GM12878 (cell line): Measurements from ENCODE around the gene FAN1. TPM values are rescaled to one million over a fixed set of nuclear protein-coding genes. Genes with fewer than 3 reads are reported as not detected.

Experiments
- ATAC-seq: fragments of 200-7000 bp; cut with Tn5 transposase; 3 replicates; pipeline ENCODE4 v1.9.1; 2020; ENCODE audit warnings: mild to moderate bottlenecking, moderate library complexity
- BruUV-seq: library from RNA; stranded (reverse); fragments of 400-500 nt; replicated peaks from 2 replicates; lab custom pipeline; 2021; lab: Mats Ljungman, UMichigan
- CTCF ChIA-PET: fragments of 300-600 bp; sonication (Branson Sonifier 250); formaldehyde crosslinking; extraction: SDS; loops from one replicate; lab custom pipeline; 2021; ENCODE audit warnings: inconsistent platforms; lab: Yijun Ruan, JAX
- POLR2A ChIA-PET: fragments of 350-600 bp; formaldehyde crosslinking; extraction: SDS; loops from one replicate; lab custom pipeline; 2021; ENCODE audit warnings: inconsistent platforms; lab: Charles Lee
- RAD21 ChIA-PET: fragments of 300-600 bp; sonication (Branson Sonifier 250); formaldehyde crosslinking; loops from one replicate; lab custom pipeline; 2023; ENCODE audit warnings: antibody characterized with exemption; ENCODE audit not compliant: unreplicated experiment; lab: Charles Lee
- SMC1A ChIA-PET: fragments of 300-600 bp; sonication (Branson Sonifier 250); formaldehyde crosslinking; loops from one replicate; lab custom pipeline; 2023; ENCODE audit not compliant: unreplicated experiment, uncharacterized antibody; lab: Charles Lee
- DNase-seq: peaks from one replicate; pipeline ENCODE4 v3.0.0-alpha.2; 2011; ENCODE audit warnings: low read depth, low spot score
- FAIRE-seq: peaks from 3 replicates; lab custom pipeline; 2011; peaks lifted over from hg19 to GRCh38; lab: Jason Lieb, UNC
- H2AFZ ChIP-seq: 2 replicates; pipeline ENCODE4 v1.6.0; 2011; ENCODE audit warnings: low read depth, low read length, control low read depth; ENCODE audit not compliant: control insufficient read depth
- H3K27ac ChIP-seq: 2 replicates; pipeline ENCODE4 v1.5.1; 2011; ENCODE audit warnings: control low read depth; ENCODE audit not compliant: control insufficient read depth, insufficient read depth
- H3K27me3 ChIP-seq, 2 experiments: replicated peaks in 1 of 2; 2 replicates each; pipeline versions ENCODE4 v1.6.0 to v1.6.1; 2011; ENCODE audit warnings: low read length in 1 of 2; ENCODE audit not compliant: control insufficient read depth in 2 of 2, insufficient read depth in 2 of 2
- H3K36me3 ChIP-seq, 2 experiments: 2 replicates each; pipeline ENCODE4 v1.5.1; 2011; ENCODE audit warnings: low read length in 1 of 2; ENCODE audit not compliant: control insufficient read depth in 2 of 2, insufficient read depth in 2 of 2
- H3K4me1 ChIP-seq: 2 replicates; pipeline ENCODE4 v1.6.1; 2011; ENCODE audit warnings: mild to moderate bottlenecking, low read length, moderate library complexity, mixed read lengths; ENCODE audit not compliant: control insufficient read depth, insufficient read depth
- H3K4me2 ChIP-seq: 2 replicates; pipeline ENCODE4 v1.6.0; 2011; ENCODE audit warnings: control low read depth; ENCODE audit not compliant: control insufficient read depth, insufficient read depth
- H3K4me3 ChIP-seq: fragments of 200-600 bp; sonication (generic); 2 replicates; pipeline ENCODE4 v1.5.1; 2016
- H3K79me2 ChIP-seq: 2 replicates; pipeline ENCODE4 v1.6.0; 2011; ENCODE audit warnings: low read length; ENCODE audit not compliant: control insufficient read depth, insufficient read depth
- H3K9ac ChIP-seq: 2 replicates; pipeline ENCODE4 v1.8.0; 2011; ENCODE audit warnings: low read length, control low read depth, mixed read lengths; ENCODE audit not compliant: control insufficient read depth, insufficient read depth
- H3K9me3 ChIP-seq: replicated peaks from 3 replicates; pipeline ENCODE4 v1.5.1; 2011; ENCODE audit warnings: mild to moderate bottlenecking, low read length; ENCODE audit not compliant: control insufficient read depth, insufficient read depth
- H4K20me1 ChIP-seq: 2 replicates; pipeline ENCODE4 v1.6.0; 2011; ENCODE audit not compliant: control insufficient read depth, insufficient read depth
- ASH2L ChIP-seq: fragments of 300-600, 200-600 bp; sonication (generic); IDR thresholded peaks from 2 replicates; pipeline ENCODE4 v1.6.1; 2017; ENCODE audit warnings: low read depth, mild to moderate bottlenecking, borderline replicate concordance
- BACH1 ChIP-seq: fragments of 450-650 bp; IDR thresholded peaks from 2 replicates; pipeline ENCODE4 v1.6.1; 2017; ENCODE audit warnings: mild to moderate bottlenecking, borderline replicate concordance
- EED ChIP-seq: sonication (generic); IDR thresholded peaks from 2 replicates; pipeline ENCODE4 v1.6.1; 2016; ENCODE audit warnings: antibody characterized with exemption, low read depth
- MEF2B ChIP-seq: fragments of 450-650 bp; IDR thresholded peaks from 2 replicates; pipeline ENCODE4 v1.6.1; 2018; ENCODE audit warnings: mild to moderate bottlenecking, moderate library complexity; ENCODE audit not compliant: partially characterized antibody, poor library complexity, severe bottlenecking
- POLR2AphosphoS5 ChIP-seq: IDR thresholded peaks from 2 replicates; pipeline ENCODE4 v1.6.1; 2011; ENCODE audit warnings: mild to moderate bottlenecking, low read length, inconsistent platforms
- RAD21 ChIP-seq: IDR thresholded peaks from 2 replicates; pipeline ENCODE4 v1.6.1; 2011; ENCODE audit warnings: mild to moderate bottlenecking, low read depth, low read length, moderate library complexity; ENCODE audit not compliant: insufficient read depth
- RB1 ChIP-seq: fragments of 450-650 bp; formaldehyde crosslinking; IDR thresholded peaks from 2 replicates; pipeline ENCODE4 v1.6.1; 2017; ENCODE audit warnings: mild to moderate bottlenecking, borderline replicate concordance
- RCOR1 ChIP-seq: conservative IDR thresholded peaks from 2 replicates; pipeline ENCODE4 v1.6.1; 2012; ENCODE audit warnings: low read depth, low read length, improper control_type of control experiment
- SREBF2 ChIP-seq: IDR thresholded peaks from 2 replicates; pipeline ENCODE4 v1.6.1; 2012; ENCODE audit warnings: mild to moderate bottlenecking, low read length
- SRF ChIP-seq, 2 experiments: IDR thresholded peaks; 2 replicates each; pipeline ENCODE4 v1.6.1; 2011; ENCODE audit warnings: low read depth in 2 of 2, low read length in 2 of 2, mild to moderate bottlenecking in 1 of 2, moderate library complexity in 1 of 2
- STAT1 ChIP-seq: fragments of 450-650 bp; conservative IDR thresholded peaks from 2 replicates; pipeline ENCODE4 v1.6.1; 2014; ENCODE audit warnings: antibody characterized with exemption, mild to moderate bottlenecking
- STAT3 ChIP-seq: IDR thresholded peaks from 2 replicates; pipeline ENCODE4 v1.6.1; 2011; ENCODE audit warnings: low read depth, low read length, improper control_type of control experiment
- TARDBP ChIP-seq: IDR thresholded peaks from 2 replicates; pipeline ENCODE4 v1.6.1; 2016; ENCODE audit warnings: borderline replicate concordance
- ZSCAN29 ChIP-seq: fragments of 450-650 bp; IDR thresholded peaks from 2 replicates; pipeline ENCODE4 v1.6.1; 2017; ENCODE audit warnings: mild to moderate bottlenecking, moderate library complexity
- ZZZ3 ChIP-seq: IDR thresholded peaks from 2 replicates; pipeline ENCODE4 v1.6.1; 2011; ENCODE audit warnings: low read depth; ENCODE audit not compliant: control insufficient read depth, insufficient read length
- WGBS: methylation state at CpG from one replicate; pipeline ENCODE4 v1.1.6; 2016; ENCODE audit warnings: low lambda C conversion rate; ENCODE audit not compliant: insufficient replicate concordance, insufficient coverage; ENCODE audit errors: missing lambda C conversion rate; 5-methylcytosine and 5-hydroxymethylcytosine counted together
- in situ Hi-C: fragments of 300-500 bp; cut with MboI; formaldehyde crosslinking; loops from 9 replicates; pipeline ENCODE4 v1.14.3; 2018; ENCODE audit warnings: mixed read lengths
- intact Hi-C: fragments of 100-400 bp; cut with micrococcal nuclease; formaldehyde crosslinking; loops from one replicate; pipeline ENCODE4 v1.14.2; 2022; ENCODE audit not compliant: unreplicated experiment
- polyA plus RNA-seq, 11 experiments: library from polyadenylated mRNA; depleted of rRNA in 4 of 11; unstranded in 6 of 11; stranded (reverse) in 5 of 11; fragments of >200 nt; fragmentation: Nextera tagmentation in 4 of 11; fragmentation: Illumina TruSeq in 1 of 11; extraction: Ambion mirVana in 4 of 11; extraction: Trizol in 1 of 11; gene quantifications; 1 replicate in 1 of 11; 2 replicates in 10 of 11; pipeline versions ENCODE4 v1.2.1 to v1.2.3, GENCODE V29; 2011 to 2016; ENCODE audit warnings: inconsistent platforms in 2 of 11, missing spikeins in 2 of 11, low read depth in 1 of 11
- total RNA-seq, 4 experiments: library from RNA; depleted of rRNA in 3 of 4; stranded (reverse); fragments of >200 nt in 3 of 4; fragmentation: Illumina TruSeq in 1 of 4; extraction: Trizol in 1 of 4; gene quantifications; 2 replicates each; pipeline versions ENCODE4 v1.2.1 to v1.2.3, GENCODE V29; 2013 to 2021
- TF ChIP-seq, protein P1 (sequence below): fragments of 150-350 bp; IDR thresholded peaks from 2 replicates; pipeline ENCODE4 v1.6.1; 2014; ENCODE audit warnings: mild to moderate bottlenecking, low read depth, low read length

FAN1 gene
- total and polyA plus RNA-seq, 10 of the 15 experiments (the other 5 are each of a cell fraction or from before 2014, with no cell fraction given), result 0.55 to 18.6 (median 12.6) TPM

GRCh38 chr15:30925686-30926085 is 22.0 kb downstream of the FAN1 start (continued):
- TF ChIP-seq ASH2L (no peak), RB1 (no peak), ZSCAN29 (no peak), RAD21 (no peak), POLR2AphosphoS5 (no peak), STAT1 (no peak), SRF (IDR thresholded peaks at IDR 0.05; ENCODE audit: low read depth in 2 of 2, low read length in 2 of 2) (no peak)
- TF ChIP-seq, protein P1, sequence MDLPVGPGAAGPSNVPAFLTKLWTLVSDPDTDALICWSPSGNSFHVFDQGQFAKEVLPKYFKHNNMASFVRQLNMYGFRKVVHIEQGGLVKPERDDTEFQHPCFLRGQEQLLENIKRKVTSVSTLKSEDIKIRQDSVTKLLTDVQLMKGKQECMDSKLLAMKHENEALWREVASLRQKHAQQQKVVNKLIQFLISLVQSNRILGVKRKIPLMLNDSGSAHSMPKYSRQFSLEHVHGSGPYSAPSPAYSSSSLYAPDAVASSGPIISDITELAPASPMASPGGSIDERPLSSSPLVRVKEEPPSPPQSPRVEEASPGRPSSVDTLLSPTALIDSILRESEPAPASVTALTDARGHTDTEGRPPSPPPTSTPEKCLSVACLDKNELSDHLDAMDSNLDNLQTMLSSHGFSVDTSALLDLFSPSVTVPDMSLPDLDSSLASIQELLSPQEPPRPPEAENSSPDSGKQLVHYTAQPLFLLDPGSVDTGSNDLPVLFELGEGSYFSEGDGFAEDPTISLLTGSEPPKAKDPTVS, result no peak
- TF ChIP-seq, all 136 proteins: peak for 0

DNA sequence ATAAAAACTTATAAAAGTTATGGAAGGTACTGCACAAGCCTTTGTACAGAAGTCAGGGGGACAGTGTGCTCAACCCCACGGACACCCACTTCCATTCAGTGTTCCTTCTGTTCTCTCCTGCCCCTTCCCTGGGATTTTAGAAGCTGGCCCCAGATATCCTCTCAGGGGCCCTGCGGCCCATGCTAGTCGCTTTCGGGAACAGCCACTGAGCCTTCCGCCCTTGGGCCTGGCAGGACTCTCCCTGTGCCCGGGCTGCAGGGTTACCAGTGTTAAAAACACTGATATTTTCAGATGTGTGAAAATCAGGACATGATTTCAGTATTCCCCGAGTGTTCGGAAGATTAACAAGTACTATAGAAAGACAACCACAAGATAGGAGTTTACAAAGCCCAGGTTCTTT is 22.4 kb downstream of the FAN1 start:
- H3K27me3 ChIP-seq, result no peaks in the 10 kb centered on the region
- no peak overlapping the region for H3K4me3 ChIP-seq
- no peak overlapping the region for H3K4me2 ChIP-seq
- H3K9me3 ChIP-seq, result no peaks in the 10 kb centered on the region
- ChIA-PET POLR2A (no interaction called here), CTCF (no interaction called here), RAD21 (no interaction called here), SMC1A (no interaction called here)
- no TSS peak for BruUV-seq
- WGBS, result 98% methylated on average over 8 of the region's 8 CpGs
- H3K36me3 ChIP-seq, result peaks cover 19 to 24% of the 10 kb centered on the region in 2 experiments
- H3K9ac ChIP-seq, result no peak overlapping the region
- no peaks in the 10 kb centered on the region for H3K79me2 ChIP-seq
- DNase-seq, result no peak
- no peak overlapping the region for H3K27ac ChIP-seq
- peaks cover 6% of the 10 kb centered on the region for H3K4me1 ChIP-seq
- in situ Hi-C loops, result no loop called here
- ATAC-seq, result no peak
- TF ChIP-seq SRF (IDR thresholded peaks at IDR 0.05; ENCODE audit: low read depth in 2 of 2, low read length in 2 of 2) (no peak), STAT1 (no peak), STAT3 (no peak), TARDBP (no peak), BACH1 (no peak), ZZZ3 (no peak), SREBF2 (no peak), MEF2B (no peak), EED (no peak), RCOR1 (no peak)
- H2AFZ ChIP-seq, result no peak overlapping the region
- intact Hi-C loops, result no loop called here
- H4K20me1 ChIP-seq, result no peaks in the 10 kb centered on the region
- FAIRE-seq, result no peak
